Parathyroid adenoma (tissue), 2 donors: Measurements from ENCODE around the gene STRIP2.

Source experiments
- H2AFZ ChIP-seq: fragments of 300-600 bp; sonication (generic); one replicate; pipeline ENCODE4 v1.7.0; 2017; ENCODE audit warnings: antibody characterized with exemption, mild to moderate bottlenecking
- H3K27ac ChIP-seq: fragments of 300-600 bp; sonication (generic); one replicate; pipeline ENCODE4 v1.7.0; 2017
- H3K27me3 ChIP-seq: fragments of 300-600 bp; sonication (generic); one replicate; pipeline ENCODE4 v1.7.0; 2017; ENCODE audit warnings: low read length; ENCODE audit not compliant: control insufficient read depth, insufficient read depth
- H3K36me3 ChIP-seq: fragments of 300-600 bp; sonication (generic); one replicate; pipeline ENCODE4 v1.7.0; 2017; ENCODE audit warnings: low read length; ENCODE audit not compliant: control insufficient read depth, insufficient read depth
- H3K4me1 ChIP-seq: fragments of 300-600 bp; sonication (generic); one replicate; pipeline ENCODE4 v1.7.0; 2017; ENCODE audit warnings: control low read depth
- H3K4me2 ChIP-seq: fragments of 300-600 bp; sonication (generic); one replicate; pipeline ENCODE4 v1.7.0; 2017; ENCODE audit warnings: low read length
- H3K4me3 ChIP-seq: fragments of 300-600 bp; sonication (generic); one replicate; pipeline ENCODE4 v1.7.0; 2017; ENCODE audit warnings: low read depth, low read length
- H3K79me2 ChIP-seq: fragments of 300-600 bp; sonication (generic); one replicate; pipeline ENCODE4 v1.7.0; 2017; ENCODE audit warnings: control low read depth
- H3K9ac ChIP-seq: fragments of 300-600 bp; sonication (generic); one replicate; pipeline ENCODE4 v1.7.0; 2017; ENCODE audit warnings: mild to moderate bottlenecking
- H3K9me3 ChIP-seq: fragments of 300-600 bp; sonication (generic); one replicate; pipeline ENCODE4 v1.7.0; 2017; ENCODE audit warnings: low read length; ENCODE audit not compliant: control insufficient read depth
- TF ChIP-seq, protein P1 (sequence below): fragments of 300-600 bp; sonication (generic); IDR thresholded peaks from one replicate; pipeline ENCODE4 v1.7.0; 2017; ENCODE audit warnings: antibody characterized with exemption, mild to moderate bottlenecking
- donor health status: primary hyperparathyroidism.

The STRIP2 gene

DNA sequence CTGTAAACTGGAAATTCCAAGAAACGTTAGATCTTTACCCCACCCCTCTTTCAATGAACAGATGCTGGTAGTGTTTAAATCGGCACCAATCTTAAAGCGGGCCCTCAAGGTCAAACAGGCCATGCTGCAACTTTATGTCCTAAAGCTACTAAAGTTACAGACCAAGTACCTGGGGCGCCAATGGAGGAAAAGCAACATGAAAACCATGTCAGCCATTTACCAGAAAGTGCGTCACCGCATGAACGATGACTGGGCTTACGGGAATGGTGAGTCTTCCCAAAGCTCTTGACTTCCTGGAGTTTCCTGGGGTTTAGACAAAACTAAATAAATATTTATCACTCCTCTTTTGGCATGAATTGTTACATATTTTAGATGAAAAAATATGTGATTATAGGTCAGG is 48.5 kb downstream of the STRIP2 start:
- Histone ChIP-seq H3K36me3 (no peaks in the 10 kb centered on the region), H3K27me3 (no peaks in the 10 kb centered on the region), H2AFZ (no peak overlapping the region), H3K9me3 (no peaks in the 10 kb centered on the region), H3K9ac (no peak overlapping the region), H3K4me1 (no peaks in the 10 kb centered on the region), H3K4me2 (no peak overlapping the region), H3K27ac (no peak overlapping the region), H3K79me2 (no peaks in the 10 kb centered on the region), H3K4me3 (no peak overlapping the region)
- TF ChIP-seq, protein P1, sequence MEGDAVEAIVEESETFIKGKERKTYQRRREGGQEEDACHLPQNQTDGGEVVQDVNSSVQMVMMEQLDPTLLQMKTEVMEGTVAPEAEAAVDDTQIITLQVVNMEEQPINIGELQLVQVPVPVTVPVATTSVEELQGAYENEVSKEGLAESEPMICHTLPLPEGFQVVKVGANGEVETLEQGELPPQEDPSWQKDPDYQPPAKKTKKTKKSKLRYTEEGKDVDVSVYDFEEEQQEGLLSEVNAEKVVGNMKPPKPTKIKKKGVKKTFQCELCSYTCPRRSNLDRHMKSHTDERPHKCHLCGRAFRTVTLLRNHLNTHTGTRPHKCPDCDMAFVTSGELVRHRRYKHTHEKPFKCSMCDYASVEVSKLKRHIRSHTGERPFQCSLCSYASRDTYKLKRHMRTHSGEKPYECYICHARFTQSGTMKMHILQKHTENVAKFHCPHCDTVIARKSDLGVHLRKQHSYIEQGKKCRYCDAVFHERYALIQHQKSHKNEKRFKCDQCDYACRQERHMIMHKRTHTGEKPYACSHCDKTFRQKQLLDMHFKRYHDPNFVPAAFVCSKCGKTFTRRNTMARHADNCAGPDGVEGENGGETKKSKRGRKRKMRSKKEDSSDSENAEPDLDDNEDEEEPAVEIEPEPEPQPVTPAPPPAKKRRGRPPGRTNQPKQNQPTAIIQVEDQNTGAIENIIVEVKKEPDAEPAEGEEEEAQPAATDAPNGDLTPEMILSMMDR, result no peak

DNA sequence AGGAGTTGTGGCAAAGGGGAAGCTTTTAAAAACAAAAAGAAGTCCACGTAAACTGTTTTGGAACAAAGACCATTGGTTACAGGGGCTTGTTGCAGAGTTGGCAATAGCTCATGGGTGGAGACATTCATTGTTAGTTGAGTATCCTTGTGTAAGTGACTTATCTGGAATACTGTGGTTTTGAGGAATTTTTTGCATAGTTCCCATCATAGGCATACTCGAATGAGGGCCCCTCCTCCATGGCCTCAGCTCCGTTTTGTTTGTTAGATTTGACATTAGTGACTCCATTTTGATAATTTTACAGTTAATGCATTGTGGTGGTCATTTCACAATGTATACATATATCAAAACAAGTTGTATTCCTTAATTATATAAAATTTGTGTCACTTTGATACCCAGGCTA is 55.3 kb downstream of the STRIP2 start:
- TF ChIP-seq, protein P1, result no peak
- no peak overlapping the region for H3K9ac ChIP-seq
- H2AFZ ChIP-seq, result no peak overlapping the region
- H3K36me3 ChIP-seq, result no peaks in the 10 kb centered on the region
- H3K4me3 ChIP-seq, result no peak overlapping the region
- H3K27ac ChIP-seq, result no peak overlapping the region
- no peaks in the 10 kb centered on the region for H3K27me3 ChIP-seq
- no peak overlapping the region for H3K4me2 ChIP-seq
- H3K4me1 ChIP-seq, result no peaks in the 10 kb centered on the region
- no peaks in the 10 kb centered on the region for H3K79me2 ChIP-seq
- H3K9me3 ChIP-seq, result no peaks in the 10 kb centered on the region

- H3K4me1 ChIP-seq, result peaks cover 8% of the 10 kb centered on the region
- H3K4me2 ChIP-seq, result no peak overlapping the region
- H2AFZ ChIP-seq, result no peak overlapping the region
- no peak overlapping the region for H3K9ac ChIP-seq
- no peaks in the 10 kb centered on the region for H3K9me3 ChIP-seq
- TF ChIP-seq, protein P1, result no peak
- H3K27me3 ChIP-seq, result no peaks in the 10 kb centered on the region
- no peaks in the 10 kb centered on the region for H3K36me3 ChIP-seq
- no peaks in the 10 kb centered on the region for H3K79me2 ChIP-seq
- H3K4me3 ChIP-seq, result no peak overlapping the region
- no peak overlapping the region for H3K27ac ChIP-seq
Measured at GRCh38 chr7:129492391-129492790, 58.2 kb downstream of the STRIP2 start.

DNA sequence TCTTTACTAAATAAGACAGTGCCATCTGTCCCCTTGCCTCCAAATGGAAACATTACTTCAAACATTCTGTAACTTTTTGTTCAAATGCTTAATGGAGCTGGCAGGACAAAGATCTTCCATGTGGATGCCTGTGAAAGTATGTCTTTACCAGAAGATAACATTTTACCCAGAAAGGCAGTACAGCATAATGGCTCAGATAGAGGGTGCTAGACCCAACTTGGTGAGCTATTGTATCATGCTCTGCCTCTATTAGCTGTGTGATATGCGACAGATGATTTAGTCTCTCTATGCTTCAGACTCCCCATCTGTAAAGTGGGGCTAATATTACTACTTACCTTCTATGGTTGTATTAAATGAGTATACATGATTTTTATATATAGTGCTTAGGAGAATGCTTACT is 59.3 kb downstream of the STRIP2 start:
- Histone ChIP-seq H2AFZ (no peak overlapping the region), H3K79me2 (no peaks in the 10 kb centered on the region), H3K9ac (no peak overlapping the region), H3K9me3 (no peaks in the 10 kb centered on the region), H3K4me3 (no peak overlapping the region), H3K27ac (peak overlapping the region; percentile 5), H3K4me1 (peaks cover 15% of the 10 kb centered on the region), H3K36me3 (no peaks in the 10 kb centered on the region), H3K4me2 (no peak overlapping the region), H3K27me3 (no peaks in the 10 kb centered on the region)
- TF ChIP-seq, protein P1, result peak; percentile 29

DNA sequence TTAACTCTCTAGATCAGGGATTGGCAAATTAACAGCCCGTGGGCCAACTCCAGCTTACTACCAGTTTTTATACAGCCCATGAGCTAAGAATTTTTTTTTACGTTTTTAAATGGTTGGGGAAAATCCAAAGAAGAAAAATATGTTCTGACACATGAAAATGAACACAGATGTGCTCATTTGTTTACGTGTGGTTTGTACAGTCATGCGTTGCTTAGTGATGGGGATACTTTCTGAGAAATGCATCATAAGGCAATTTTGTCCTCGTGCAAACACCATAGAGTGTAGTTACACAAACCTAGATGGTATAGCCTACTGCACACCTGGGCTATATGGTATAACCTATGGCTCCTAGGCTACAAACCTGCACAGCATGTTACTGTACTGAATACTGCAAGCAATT is 59.8 kb downstream of the STRIP2 start:
- H3K27ac ChIP-seq, result peak overlapping the region; percentile 5
- H3K4me2 ChIP-seq, result no peak overlapping the region
- no peak overlapping the region for H2AFZ ChIP-seq
- H3K79me2 ChIP-seq, result no peaks in the 10 kb centered on the region
- H3K4me3 ChIP-seq, result no peak overlapping the region
- H3K4me1 ChIP-seq, result peaks cover 15% of the 10 kb centered on the region
- no peak overlapping the region for H3K9ac ChIP-seq
- H3K27me3 ChIP-seq, result no peaks in the 10 kb centered on the region
- no peaks in the 10 kb centered on the region for H3K36me3 ChIP-seq
- TF ChIP-seq, protein P1, result no peak
- no peaks in the 10 kb centered on the region for H3K9me3 ChIP-seq
